IMR-90 (cell line): ENCODE results near the gene TMPRSS11E. TPM values are rescaled to one million over a fixed set of nuclear protein-coding genes. Genes with fewer than 3 reads are reported as not detected.

Experiments
- ATAC-seq: fragments of 200-7000 bp; cut with Tn5 transposase; 2 replicates; pipeline ENCODE4 v1.9.1; 2020; ENCODE audit warnings: low read depth, mild to moderate bottlenecking, moderate library complexity
- BruUV-seq: library from RNA; stranded (reverse); fragments of 400-500 nt; replicated peaks from 2 replicates; lab custom pipeline; 2021; lab: Mats Ljungman, UMichigan
- CTCF ChIA-PET: fragments of 300-600 bp; formaldehyde crosslinking; extraction: SDS; loops from one replicate; lab custom pipeline; 2021; ENCODE audit warnings: antibody characterized with exemption; lab: Yijun Ruan, JAX
- POLR2A ChIA-PET: fragments of 300-600 bp; sonication (Branson Sonifier 250); formaldehyde crosslinking; loops from one replicate; lab custom pipeline; 2022; ENCODE audit warnings: antibody characterized with exemption; ENCODE audit not compliant: unreplicated experiment; lab: Charles Lee
- DNase-seq: peaks from one replicate; pipeline ENCODE4 v3.0.0; 2013
- H2AFZ ChIP-seq: replicated peaks from 2 replicates; pipeline ENCODE3; 2013; ENCODE audit warnings: low read length, mild to moderate bottlenecking; ENCODE audit not compliant: poor library complexity
- H2AK5ac ChIP-seq: 2 replicates; pipeline ENCODE4 v1.6.1; 2013; ENCODE audit warnings: low read depth, low read length, inconsistent platforms
- H2AK9ac ChIP-seq: replicated peaks from 2 replicates; pipeline ENCODE3; 2013; ENCODE audit warnings: mild to moderate bottlenecking, low read depth, low read length, moderate library complexity; ENCODE audit not compliant: poor library complexity
- H2BK120ac ChIP-seq: 2 replicates; pipeline ENCODE4 v1.6.1; 2013; ENCODE audit warnings: low read depth, low read length, inconsistent platforms
- H2BK15ac ChIP-seq: 3 replicates; pipeline ENCODE4 v1.6.1; 2013; ENCODE audit warnings: low read depth, low read length, inconsistent platforms
- H2BK20ac ChIP-seq: 2 replicates; pipeline ENCODE4 v1.6.1; 2013; ENCODE audit warnings: low read depth, mild to moderate bottlenecking, inconsistent platforms, low read length, moderate library complexity
- H2BK5ac ChIP-seq: 2 replicates; pipeline ENCODE4 v1.6.1; 2013; ENCODE audit warnings: mild to moderate bottlenecking, low read depth, low read length, inconsistent platforms; ENCODE audit not compliant: poor library complexity, severe bottlenecking
- H3K14ac ChIP-seq: replicated peaks from 2 replicates; pipeline ENCODE4 v1.6.1; 2013; ENCODE audit warnings: low read depth, low read length, inconsistent platforms
- H3K18ac ChIP-seq: 2 replicates; pipeline ENCODE4 v1.6.1; 2013; ENCODE audit warnings: low read depth, low read length, control low read depth
- H3K23ac ChIP-seq: 2 replicates; pipeline ENCODE4 v1.6.1; 2013; ENCODE audit warnings: low read depth, low read length, inconsistent platforms
- H3K27ac ChIP-seq: 2 replicates; pipeline ENCODE4 v1.5.1; 2013; ENCODE audit warnings: mild to moderate bottlenecking, control low read depth, low read length; ENCODE audit not compliant: insufficient read depth
- H3K27me3 ChIP-seq: 2 replicates; pipeline ENCODE4 v1.6.1; 2013; ENCODE audit warnings: low read length; ENCODE audit not compliant: control insufficient read depth, insufficient read depth
- H3K36me3 ChIP-seq: 2 replicates; pipeline ENCODE4 v1.6.1; 2013; ENCODE audit warnings: low read length, mixed read lengths; ENCODE audit not compliant: control insufficient read depth, insufficient read depth
- H3K4ac ChIP-seq: 2 replicates; pipeline ENCODE4 v1.6.1; 2013; ENCODE audit warnings: low read depth, low read length, inconsistent platforms
- H3K4me1 ChIP-seq: 2 replicates; pipeline ENCODE4 v1.6.1; 2013; ENCODE audit warnings: low read length, mixed read lengths; ENCODE audit not compliant: control insufficient read depth, insufficient read depth
- H3K4me2 ChIP-seq: 2 replicates; pipeline ENCODE4 v1.6.1; 2013; ENCODE audit warnings: low read depth, mild to moderate bottlenecking, control low read depth, low read length, moderate library complexity
- H3K4me3 ChIP-seq: 2 replicates; pipeline ENCODE4 v1.5.1; 2013; ENCODE audit warnings: low read depth, mild to moderate bottlenecking, control low read depth, low read length, moderate library complexity; ENCODE audit not compliant: insufficient read depth
- H3K56ac ChIP-seq: 2 replicates; pipeline ENCODE4 v1.6.1; 2013; ENCODE audit warnings: low read length, inconsistent platforms; ENCODE audit not compliant: insufficient read depth; ENCODE audit errors: extremely low read depth
- H3K79me1 ChIP-seq, 2 experiments: 2 replicates each; pipeline ENCODE4 v1.6.1; 2013; ENCODE audit warnings: low read length in 2 of 2, inconsistent platforms in 1 of 2, low read depth in 1 of 2
- H3K9ac ChIP-seq: 2 replicates; pipeline ENCODE4 v1.6.1; 2013; ENCODE audit warnings: low read depth, low read length, control low read depth
- H3K9me1 ChIP-seq: 2 replicates; pipeline ENCODE4 v1.6.1; 2013; ENCODE audit warnings: low read length, inconsistent platforms; ENCODE audit not compliant: insufficient read depth
- H3K9me3 ChIP-seq: 2 replicates; pipeline ENCODE4 v1.6.1; 2013; ENCODE audit warnings: low read length; ENCODE audit not compliant: control insufficient read depth, insufficient read depth
- H4K20me1 ChIP-seq: 2 replicates; pipeline ENCODE4 v1.6.1; 2013; ENCODE audit warnings: low read length, inconsistent platforms; ENCODE audit not compliant: insufficient read depth
- H4K5ac ChIP-seq: 2 replicates; pipeline ENCODE4 v1.6.1; 2013; ENCODE audit warnings: mild to moderate bottlenecking, low read depth, low read length, control low read depth
- H4K8ac ChIP-seq, 2 experiments: 2 replicates each; pipeline ENCODE4 v1.6.1; 2013; ENCODE audit warnings: low read depth in 2 of 2, low read length in 2 of 2, control low read depth in 1 of 2, inconsistent platforms in 1 of 2
- H4K91ac ChIP-seq: 2 replicates; pipeline ENCODE4 v1.6.1; 2013; ENCODE audit warnings: low read depth, low read length, inconsistent platforms; ENCODE audit not compliant: insufficient read depth
- BHLHE40 ChIP-seq: fragments of 150-350 bp; IDR thresholded peaks from 2 replicates; pipeline ENCODE4 v1.6.1; 2016; ENCODE audit warnings: mild to moderate bottlenecking, low read depth, low read length
- CHD1 ChIP-seq: IDR thresholded peaks from 2 replicates; pipeline ENCODE4 v1.6.1; 2012; ENCODE audit warnings: low read depth, low read length, improper control_type of control experiment
- FOS ChIP-seq: fragments of 150-350 bp; IDR thresholded peaks from 2 replicates; pipeline ENCODE4 v1.6.1; 2016; ENCODE audit warnings: low read depth, low read length
- MXI1 ChIP-seq: IDR thresholded peaks from 2 replicates; pipeline ENCODE4 v1.6.1; 2012; ENCODE audit warnings: low read depth, mild to moderate bottlenecking, low read length, moderate library complexity, borderline replicate concordance
- NFE2L2 ChIP-seq: fragments of 150-350 bp; IDR thresholded peaks from 2 replicates; pipeline ENCODE4 v1.6.1; 2016; ENCODE audit warnings: low read depth, mild to moderate bottlenecking, low read length
- POLR2A ChIP-seq: IDR thresholded peaks from 2 replicates; pipeline ENCODE4 v1.6.1; 2012; ENCODE audit warnings: mild to moderate bottlenecking, low read depth, low read length
- RAD21 ChIP-seq: IDR thresholded peaks from 2 replicates; pipeline ENCODE4 v1.6.1; 2012; ENCODE audit warnings: low read length, improper control_type of control experiment
- RCOR1 ChIP-seq: IDR thresholded peaks from 2 replicates; pipeline ENCODE4 v1.6.1; 2012; ENCODE audit warnings: mild to moderate bottlenecking, low read length, improper control_type of control experiment; ENCODE audit not compliant: insufficient replicate concordance
- WGBS, 2 experiments: methylation state at CpG; one replicate each; pipeline versions ENCODE4 v1.1.5 to v1.1.7; 2013; ENCODE audit warnings: missing lambda C conversion rate in 2 of 2; ENCODE audit not compliant: insufficient read length in 1 of 2; ENCODE audit errors: extremely low coverage in 2 of 2; 5-methylcytosine and 5-hydroxymethylcytosine counted together
- dilution Hi-C: fragments of 300-500 bp; cut with HindIII; formaldehyde crosslinking; loops from one replicate; pipeline ENCODE4 v1.14.3; 2018; ENCODE audit warnings: low sequenced_read_pairs; ENCODE audit not compliant: unreplicated experiment
- in situ Hi-C: fragments of 300-500 bp; cut with MboI; formaldehyde crosslinking; loops from 3 replicates; pipeline ENCODE4 v1.14.3; 2019; ENCODE audit warnings: low sequenced_read_pairs, inconsistent platforms, mixed read lengths
- intact Hi-C: fragments of 100-400 bp; cut with micrococcal nuclease; formaldehyde crosslinking; loops from 2 replicates; pipeline ENCODE4 v1.10.0; 2022
- polyA plus RNA-seq, 3 experiments: library from polyadenylated mRNA; depleted of rRNA; stranded (reverse); fragments of >200 nt; gene quantifications; 2 replicates each; pipeline ENCODE4 v1.2.3, GENCODE V29; 2012; ENCODE audit warnings: low replicate concordance in 1 of 3
- total RNA-seq: library from RNA; depleted of rRNA; stranded (reverse); fragments of >200 nt; gene quantifications from 2 replicates; pipeline ENCODE4 v1.2.3, GENCODE V29; 2012
- TF ChIP-seq, protein P1 (sequence below): conservative IDR thresholded peaks from 2 replicates; pipeline ENCODE4 v1.5.1; 2012; ENCODE audit warnings: mild to moderate bottlenecking, low read depth, low read length, improper control_type of control experiment
- TF ChIP-seq, protein P2 (sequence below): fragments of 150-350 bp; IDR thresholded peaks from 2 replicates; pipeline ENCODE4 v1.6.1; 2016; ENCODE audit warnings: low read depth, mild to moderate bottlenecking, low read length, moderate library complexity, borderline replicate concordance

TMPRSS11E gene
- total and polyA plus RNA-seq, 2 of the 4 experiments (the other 2 are of a cell fraction), result not detected

DNA sequence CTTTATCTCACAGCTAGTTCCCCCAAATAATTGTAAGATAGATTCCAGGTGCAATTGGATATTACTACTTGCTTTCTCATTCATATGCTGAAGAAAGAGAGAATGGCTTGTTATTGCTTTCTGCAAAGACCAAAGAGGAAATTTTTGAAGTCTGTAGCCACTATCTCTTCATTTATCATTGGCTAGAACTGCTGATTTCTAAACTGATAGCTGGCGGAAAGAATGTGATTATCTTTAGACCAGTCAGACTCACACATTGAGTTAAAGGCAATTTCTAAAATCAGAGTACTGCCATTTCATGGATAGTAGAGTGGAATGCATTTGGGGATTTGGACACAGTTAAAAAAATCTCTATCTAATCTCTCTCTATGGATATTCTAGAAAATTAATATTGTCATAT is 12.4 kb upstream of the TMPRSS11E start:
- Histone ChIP-seq H2BK20ac (no peak overlapping the region), H2AK5ac (no peak overlapping the region), H2AK9ac (no peak overlapping the region), H3K9ac (no peak overlapping the region), H3K4me2 (no peak overlapping the region), H3K27ac (no peak overlapping the region), H3K23ac (no peak overlapping the region), H3K56ac (no peak overlapping the region), H2BK120ac (no peak overlapping the region), H3K18ac (no peak overlapping the region), H3K4me3 (no peak overlapping the region), H2BK15ac (no peak overlapping the region), H3K9me1 (no peaks in the 10 kb centered on the region), H2BK5ac (no peak overlapping the region), H3K4me1 (no peaks in the 10 kb centered on the region), H4K91ac (no peak overlapping the region), H3K4ac (no peak overlapping the region), H3K14ac (no peak overlapping the region), H4K20me1 (no peaks in the 10 kb centered on the region), H3K36me3 (no peaks in the 10 kb centered on the region), H3K9me3 (no peaks in the 10 kb centered on the region), H4K5ac (no peak overlapping the region), H4K8ac (no peak overlapping the region), H3K27me3 (no peaks in the 10 kb centered on the region), H3K79me1 (no peaks in the 10 kb centered on the region), H2AFZ (no peak overlapping the region)
- TF ChIP-seq BHLHE40, result no peak
- no peak for TF ChIP-seq NFE2L2
- no peak for TF ChIP-seq CHD1
- no peak for TF ChIP-seq POLR2A
- TF ChIP-seq RAD21, result no peak
- no peak for TF ChIP-seq FOS
- TF ChIP-seq RCOR1, result no peak
- TF ChIP-seq, protein P1, sequence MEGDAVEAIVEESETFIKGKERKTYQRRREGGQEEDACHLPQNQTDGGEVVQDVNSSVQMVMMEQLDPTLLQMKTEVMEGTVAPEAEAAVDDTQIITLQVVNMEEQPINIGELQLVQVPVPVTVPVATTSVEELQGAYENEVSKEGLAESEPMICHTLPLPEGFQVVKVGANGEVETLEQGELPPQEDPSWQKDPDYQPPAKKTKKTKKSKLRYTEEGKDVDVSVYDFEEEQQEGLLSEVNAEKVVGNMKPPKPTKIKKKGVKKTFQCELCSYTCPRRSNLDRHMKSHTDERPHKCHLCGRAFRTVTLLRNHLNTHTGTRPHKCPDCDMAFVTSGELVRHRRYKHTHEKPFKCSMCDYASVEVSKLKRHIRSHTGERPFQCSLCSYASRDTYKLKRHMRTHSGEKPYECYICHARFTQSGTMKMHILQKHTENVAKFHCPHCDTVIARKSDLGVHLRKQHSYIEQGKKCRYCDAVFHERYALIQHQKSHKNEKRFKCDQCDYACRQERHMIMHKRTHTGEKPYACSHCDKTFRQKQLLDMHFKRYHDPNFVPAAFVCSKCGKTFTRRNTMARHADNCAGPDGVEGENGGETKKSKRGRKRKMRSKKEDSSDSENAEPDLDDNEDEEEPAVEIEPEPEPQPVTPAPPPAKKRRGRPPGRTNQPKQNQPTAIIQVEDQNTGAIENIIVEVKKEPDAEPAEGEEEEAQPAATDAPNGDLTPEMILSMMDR, result no peak
- no peak for TF ChIP-seq MXI1
- TF ChIP-seq, protein P2, sequence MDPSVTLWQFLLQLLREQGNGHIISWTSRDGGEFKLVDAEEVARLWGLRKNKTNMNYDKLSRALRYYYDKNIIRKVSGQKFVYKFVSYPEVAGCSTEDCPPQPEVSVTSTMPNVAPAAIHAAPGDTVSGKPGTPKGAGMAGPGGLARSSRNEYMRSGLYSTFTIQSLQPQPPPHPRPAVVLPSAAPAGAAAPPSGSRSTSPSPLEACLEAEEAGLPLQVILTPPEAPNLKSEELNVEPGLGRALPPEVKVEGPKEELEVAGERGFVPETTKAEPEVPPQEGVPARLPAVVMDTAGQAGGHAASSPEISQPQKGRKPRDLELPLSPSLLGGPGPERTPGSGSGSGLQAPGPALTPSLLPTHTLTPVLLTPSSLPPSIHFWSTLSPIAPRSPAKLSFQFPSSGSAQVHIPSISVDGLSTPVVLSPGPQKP, result no peak
- dilution Hi-C loops, result no loop called here
- no peak for ATAC-seq
- no peak for DNase-seq
- no CpG with 5 or more reads among the region's 1 CpG for WGBS, 2 experiments
- intact Hi-C loops, result no loop called here
- BruUV-seq, result no TSS peak
- in situ Hi-C loops, result no loop called here
- CTCF ChIA-PET, result no interaction called here
- POLR2A ChIA-PET, result no interaction called here
